Measurements from ENCODE around the gene ANXA1. TPM values are rescaled to one million over a fixed set of nuclear protein-coding genes. Genes with fewer than 3 reads are reported as not detected.

Gene ANXA1
- total RNA-seq, 1 donor from 2014 or later: 834 TPM

DNA sequence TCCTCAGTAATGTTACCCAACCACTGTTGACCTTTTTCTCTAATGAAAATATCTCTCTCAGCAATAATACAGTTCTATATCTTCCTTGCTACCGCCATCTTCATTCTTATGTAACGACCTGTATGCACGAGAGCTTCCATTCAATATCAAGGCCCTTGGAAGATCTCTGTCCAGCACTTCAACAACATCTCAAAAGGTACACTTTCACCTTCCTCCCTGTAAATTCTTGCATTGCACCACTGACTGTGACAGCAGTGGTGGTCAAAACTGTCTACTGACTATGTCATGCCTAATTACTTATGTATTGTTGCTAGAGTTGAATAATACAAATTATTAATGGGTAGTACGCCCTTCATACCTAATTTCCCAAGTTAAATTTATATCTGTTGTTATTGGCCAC is 53.3 kb downstream of the ANXA1 start:
- H3K27ac ChIP-seq: no peak overlapping the region
- H3K4me1 ChIP-seq: no peaks in the 10 kb centered on the region
- no peaks in the 10 kb centered on the region for H3K27me3 ChIP-seq
- H3K4me3 ChIP-seq: no peak overlapping the region
- DNase-seq (ENCODE audit: extremely low spot score in 2 of 2): no peak
- H3K36me3 ChIP-seq: no peaks in the 10 kb centered on the region
- intact Hi-C loops (cut with DNase I): no loop called here
- H3K9me3 ChIP-seq: no peaks in the 10 kb centered on the region
- no peak for TF ChIP-seq POLR2A (IDR thresholded peaks at IDR 0.05)
- no peak for TF ChIP-seq CTCF (IDR thresholded peaks at IDR 0.05)
- no peak for TF ChIP-seq POLR2AphosphoS5 (IDR thresholded peaks at IDR 0.05; ENCODE audit: insufficient read depth in 1 of 2, low read depth in 1 of 2)

DNA sequence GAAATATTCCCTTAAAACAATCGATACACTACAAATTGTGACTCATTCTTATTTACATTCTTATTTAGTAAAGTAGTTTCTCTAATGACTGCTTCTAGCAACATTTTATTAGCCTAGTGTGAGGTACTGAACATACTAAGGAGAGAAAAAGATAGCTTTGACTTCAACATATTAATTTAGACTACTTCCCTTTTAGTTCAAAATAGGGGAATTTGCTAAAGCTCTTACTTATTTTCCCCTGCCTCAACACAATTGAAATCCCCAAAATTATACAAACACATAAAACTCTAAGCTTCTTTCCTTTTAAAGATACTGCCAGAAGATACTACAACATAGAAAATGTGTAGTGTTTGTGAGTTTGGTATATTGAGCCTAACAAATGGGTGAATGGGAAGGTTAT is 55.2 kb downstream of the ANXA1 start:
- no peak for DNase-seq (ENCODE audit: extremely low spot score in 2 of 2)
- H3K27ac ChIP-seq: no peak overlapping the region
- no peak overlapping the region for H3K4me3 ChIP-seq
- TF ChIP-seq POLR2A (IDR thresholded peaks at IDR 0.05): no peak
- no peak for TF ChIP-seq POLR2AphosphoS5 (IDR thresholded peaks at IDR 0.05; ENCODE audit: insufficient read depth in 1 of 2, low read depth in 1 of 2)
- no peak for TF ChIP-seq CTCF (IDR thresholded peaks at IDR 0.05)
- intact Hi-C loops (cut with DNase I): no loop called here
- no peaks in the 10 kb centered on the region for H3K9me3 ChIP-seq
- no peaks in the 10 kb centered on the region for H3K36me3 ChIP-seq
- H3K4me1 ChIP-seq: no peaks in the 10 kb centered on the region
- H3K27me3 ChIP-seq: no peaks in the 10 kb centered on the region

DNA sequence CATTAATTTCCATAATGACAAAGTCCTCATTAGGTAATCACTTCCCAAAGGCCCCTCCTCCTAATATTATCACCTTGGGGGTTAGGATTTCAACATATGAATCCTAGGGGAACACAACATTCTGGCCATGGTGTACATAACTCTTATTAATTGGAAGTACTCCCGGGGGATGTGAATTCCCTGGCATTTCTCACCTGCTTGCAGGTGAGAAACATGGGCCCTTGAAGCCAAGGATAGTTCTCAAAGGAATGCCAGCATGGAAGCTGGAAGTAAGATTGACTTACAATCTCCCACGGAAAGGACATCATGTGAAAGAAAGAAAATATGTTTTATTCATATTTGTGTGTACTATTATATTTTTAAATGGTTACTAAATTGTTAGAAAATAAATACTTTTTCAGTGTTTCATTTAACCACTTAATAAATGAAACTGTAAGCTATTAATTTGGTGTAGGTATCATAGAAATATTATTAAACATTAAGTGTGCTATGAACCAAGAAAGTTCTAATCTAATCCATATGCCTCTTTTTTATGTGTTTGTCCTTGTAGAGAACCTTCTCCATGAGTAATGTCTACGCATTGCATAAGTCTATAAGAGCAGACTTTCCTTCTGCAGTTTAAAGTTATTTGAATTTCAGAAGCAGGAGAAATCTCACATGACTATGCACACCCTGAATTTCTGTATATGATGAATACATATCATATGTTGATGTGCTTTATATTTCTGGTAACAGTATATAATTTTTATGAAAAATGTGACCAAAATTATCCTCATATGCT is 59.4 kb downstream of the ANXA1 start:
- intact Hi-C loops (cut with DNase I): no loop called here
- TF ChIP-seq POLR2AphosphoS5 (IDR thresholded peaks at IDR 0.05; ENCODE audit: insufficient read depth in 1 of 2, low read depth in 1 of 2) (no peak), CTCF (IDR thresholded peaks at IDR 0.05) (no peak), POLR2A (IDR thresholded peaks at IDR 0.05) (no peak)

DNA sequence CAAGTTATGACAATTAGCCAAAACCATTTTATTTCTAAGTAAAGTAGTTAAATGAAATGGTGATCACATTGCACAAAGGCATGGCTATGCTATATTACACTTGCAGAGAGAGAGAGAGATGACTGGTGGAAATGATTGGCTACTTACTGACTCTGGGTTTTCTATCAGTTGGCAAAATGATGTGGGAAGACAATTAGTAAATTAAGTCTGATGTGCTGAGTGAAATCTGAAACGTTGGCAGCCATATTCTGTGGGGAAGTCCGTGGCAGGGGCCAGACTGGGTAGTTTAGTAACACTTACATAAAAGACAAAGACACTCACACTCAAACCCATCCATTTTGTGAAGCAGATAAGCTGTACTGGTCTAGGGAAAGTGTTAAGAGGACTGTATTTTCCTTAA is 61.6 kb downstream of the ANXA1 start:
- DNase-seq (ENCODE audit: extremely low spot score in 2 of 2): no peak
- intact Hi-C loops (cut with DNase I): no loop called here
- Histone ChIP-seq H3K9me3 (no peaks in the 10 kb centered on the region), H3K27ac (no peak overlapping the region), H3K4me3 (no peak overlapping the region), H3K4me1 (no peaks in the 10 kb centered on the region), H3K27me3 (no peaks in the 10 kb centered on the region), H3K36me3 (no peaks in the 10 kb centered on the region)
- no peak for TF ChIP-seq POLR2AphosphoS5 (IDR thresholded peaks at IDR 0.05; ENCODE audit: insufficient read depth in 1 of 2, low read depth in 1 of 2)
- no peak for TF ChIP-seq POLR2A (IDR thresholded peaks at IDR 0.05)
- no peak for TF ChIP-seq CTCF (IDR thresholded peaks at IDR 0.05)

More for the DNA sequence above, 59.4 kb downstream of the ANXA1 start:
- H3K27me3 ChIP-seq: no peaks in the 10 kb centered on the region
- no peak for DNase-seq (ENCODE audit: extremely low spot score in 2 of 2)
- no peak overlapping the region for H3K27ac ChIP-seq
- H3K4me3 ChIP-seq: no peak overlapping the region
- no peaks in the 10 kb centered on the region for H3K9me3 ChIP-seq
- no peaks in the 10 kb centered on the region for H3K36me3 ChIP-seq
- H3K4me1 ChIP-seq: no peaks in the 10 kb centered on the region

- H3K27ac ChIP-seq: no peak overlapping the region
These were observed 63.6 kb downstream of the ANXA1 start for GRCh38 chr9:73215249-73215648.

More at GRCh38 chr9:73215249-73215648, 63.6 kb downstream of the ANXA1 start:
- intact Hi-C loops (cut with DNase I): no loop called here
- TF ChIP-seq CTCF (IDR thresholded peaks at IDR 0.05) (no peak), POLR2A (IDR thresholded peaks at IDR 0.05) (no peak), POLR2AphosphoS5 (IDR thresholded peaks at IDR 0.05; ENCODE audit: insufficient read depth in 1 of 2, low read depth in 1 of 2) (no peak)
- Histone ChIP-seq H3K4me1 (no peaks in the 10 kb centered on the region), H3K4me3 (no peak overlapping the region), H3K36me3 (no peaks in the 10 kb centered on the region), H3K9me3 (no peaks in the 10 kb centered on the region), H3K27me3 (no peaks in the 10 kb centered on the region)
- DNase-seq (ENCODE audit: extremely low spot score in 2 of 2): no peak
